Osteocyte (in vitro differentiated cells): ENCODE data around the gene FRMPD1. TPM values are rescaled to one million over a fixed set of nuclear protein-coding genes. Genes with fewer than 3 reads are reported as not detected.
A peak's percentile ranks its signal among the peaks of the same experiment; 100 is the strongest.
"Not testable (repeated sequence)": the region's sequence is repeated elsewhere in the genome, so short reads cannot be mapped to it uniquely, and the experiment has no call there.

ENCODE experiments used
- DNase-seq: peaks from one replicate; pipeline ENCODE4 v3.0.0; 2021; ENCODE audit warnings: mixed read lengths; ENCODE audit not compliant: unreplicated experiment; ENCODE audit errors: extremely low spot score
- H3K27ac Mint-ChIP-seq: one replicate; pipeline ENCODE4 v1.8.0; 2021; ENCODE audit warnings: mild to moderate bottlenecking, mixed read lengths; ENCODE audit not compliant: unreplicated experiment
- H3K27me3 Mint-ChIP-seq: one replicate; pipeline ENCODE4 v1.8.0; 2021; ENCODE audit warnings: mixed read lengths; ENCODE audit not compliant: unreplicated experiment
- H3K36me3 Mint-ChIP-seq: one replicate; pipeline ENCODE4 v1.8.0; 2021; ENCODE audit warnings: mixed read lengths; ENCODE audit not compliant: unreplicated experiment
- H3K4me1 Mint-ChIP-seq: one replicate; pipeline ENCODE4 v1.8.0; 2021; ENCODE audit warnings: mixed read lengths; ENCODE audit not compliant: unreplicated experiment
- H3K4me3 Mint-ChIP-seq: one replicate; pipeline ENCODE4 v1.8.0; 2021; ENCODE audit warnings: mild to moderate bottlenecking, moderate library complexity, mixed read lengths; ENCODE audit not compliant: unreplicated experiment
- H3K9me3 Mint-ChIP-seq: one replicate; pipeline ENCODE4 v1.8.0; 2021; ENCODE audit warnings: mixed read lengths; ENCODE audit not compliant: unreplicated experiment
- long read RNA-seq: library from polyadenylated mRNA; unstranded; transcript quantifications from one replicate; pipeline ENCODE4 v2.0.0, GENCODE V29; 2021
- total RNA-seq: library from RNA; stranded (reverse); gene quantifications from 2 replicates; pipeline ENCODE4 v1.2.1, GENCODE V29; 2021
- TF ChIP-seq, protein P1 (sequence below): fragments of 200-600 bp; sonication (generic); IDR thresholded peaks from 2 replicates; pipeline ENCODE4 v1.5.0; 2021; ENCODE audit warnings: antibody characterized with exemption, mild to moderate bottlenecking, moderate library complexity

The FRMPD1 gene
- not detected in 2 replicates for total RNA-seq
- long read RNA-seq: 0 reads

DNA sequence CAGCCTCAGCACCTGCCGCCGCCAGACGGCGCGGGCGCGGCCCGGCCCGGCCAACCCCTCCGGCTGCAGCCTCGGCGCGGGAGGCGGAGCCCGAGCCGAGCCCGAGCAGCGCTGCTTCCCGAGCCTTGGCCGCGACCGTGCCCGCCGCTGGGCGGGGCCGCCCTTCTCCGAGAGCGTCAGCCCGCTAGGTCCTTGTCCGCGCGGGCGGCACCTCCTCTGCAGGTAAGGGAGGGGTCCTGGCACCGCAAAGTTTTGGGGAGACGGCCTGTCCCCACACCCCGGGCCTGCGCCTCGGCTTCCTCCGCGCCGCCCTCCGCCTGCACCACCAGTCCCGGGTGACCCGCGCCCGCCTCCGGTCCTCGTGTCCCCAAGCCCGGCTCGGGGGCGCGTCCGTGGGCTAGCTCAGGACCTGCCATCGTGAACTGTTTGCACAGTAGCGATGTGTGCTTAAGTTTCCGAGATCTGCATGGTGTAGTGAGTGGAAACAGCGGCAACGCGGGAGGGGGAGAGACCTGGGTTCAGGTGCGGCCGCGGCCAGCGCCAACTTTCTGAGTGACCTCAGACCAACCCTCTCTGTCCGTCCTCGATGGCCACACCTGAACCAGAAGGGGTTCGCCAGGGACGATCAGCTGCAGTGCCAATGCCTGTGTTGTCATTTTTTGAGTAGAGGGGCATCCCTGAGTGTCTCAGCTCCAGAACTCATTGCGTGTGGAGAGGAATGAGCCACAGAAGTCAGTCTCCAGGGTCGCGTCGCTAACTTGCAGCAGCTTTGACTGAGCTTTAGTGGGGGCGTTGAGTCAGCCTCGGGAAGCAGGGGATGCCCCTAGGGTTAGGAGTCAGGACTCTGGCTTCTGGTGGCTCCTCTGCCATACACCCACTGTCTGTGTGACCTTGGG is at the start of gene FRMPD1:
Gene FRMPD1, plus strand, starts transcription at position 82 of the 896 bp plus-strand sequence. CDS start 41,688 bp downstream, outside the sequence.
- no peaks in the 10 kb centered on the region for H3K36me3 Mint-ChIP-seq
- DNase-seq: no peak
- peaks cover 84% of the 10 kb centered on the region for H3K27me3 Mint-ChIP-seq
- no peaks in the 10 kb centered on the region for H3K9me3 Mint-ChIP-seq
- no peak within 1 kb of the TSS for H3K27ac Mint-ChIP-seq
- TF ChIP-seq, protein P1, sequence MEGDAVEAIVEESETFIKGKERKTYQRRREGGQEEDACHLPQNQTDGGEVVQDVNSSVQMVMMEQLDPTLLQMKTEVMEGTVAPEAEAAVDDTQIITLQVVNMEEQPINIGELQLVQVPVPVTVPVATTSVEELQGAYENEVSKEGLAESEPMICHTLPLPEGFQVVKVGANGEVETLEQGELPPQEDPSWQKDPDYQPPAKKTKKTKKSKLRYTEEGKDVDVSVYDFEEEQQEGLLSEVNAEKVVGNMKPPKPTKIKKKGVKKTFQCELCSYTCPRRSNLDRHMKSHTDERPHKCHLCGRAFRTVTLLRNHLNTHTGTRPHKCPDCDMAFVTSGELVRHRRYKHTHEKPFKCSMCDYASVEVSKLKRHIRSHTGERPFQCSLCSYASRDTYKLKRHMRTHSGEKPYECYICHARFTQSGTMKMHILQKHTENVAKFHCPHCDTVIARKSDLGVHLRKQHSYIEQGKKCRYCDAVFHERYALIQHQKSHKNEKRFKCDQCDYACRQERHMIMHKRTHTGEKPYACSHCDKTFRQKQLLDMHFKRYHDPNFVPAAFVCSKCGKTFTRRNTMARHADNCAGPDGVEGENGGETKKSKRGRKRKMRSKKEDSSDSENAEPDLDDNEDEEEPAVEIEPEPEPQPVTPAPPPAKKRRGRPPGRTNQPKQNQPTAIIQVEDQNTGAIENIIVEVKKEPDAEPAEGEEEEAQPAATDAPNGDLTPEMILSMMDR: no peak
- H3K4me3 Mint-ChIP-seq: peak within 1 kb of the TSS; percentile 67
- H3K4me1 Mint-ChIP-seq: peaks cover 6% of the 10 kb centered on the region

- not testable (repeated sequence) for H3K4me1 Mint-ChIP-seq, H3K36me3 Mint-ChIP-seq, H3K27ac Mint-ChIP-seq, H3K9me3 Mint-ChIP-seq, DNase-seq, H3K4me3 Mint-ChIP-seq
- H3K27me3 Mint-ChIP-seq: peaks cover 50% of the 10 kb centered on the region
Observed at GRCh38 chr9:37602061-37602460, 48.7 kb upstream of the FRMPD1 start.

DNA sequence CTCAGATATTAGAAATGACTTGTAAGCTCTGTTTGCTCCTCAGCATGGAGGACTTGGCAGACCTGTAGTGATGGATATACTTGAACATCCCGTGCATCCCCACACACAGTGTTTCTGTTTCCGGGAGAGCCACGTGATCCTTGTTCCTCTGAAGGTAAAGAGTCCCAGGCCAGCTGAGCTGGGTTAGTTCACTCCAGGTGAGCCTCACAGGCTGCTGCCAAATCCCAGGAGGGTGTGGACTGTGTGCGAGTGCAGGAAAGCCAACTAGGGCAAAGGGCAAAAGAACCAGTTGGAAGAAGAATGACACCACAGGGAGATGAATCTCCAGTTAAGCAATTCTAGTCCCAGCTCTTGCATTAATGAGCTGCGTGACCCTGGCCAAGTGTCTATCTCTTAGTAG is 47.9 kb upstream of the FRMPD1 start:
- no peak for DNase-seq
- H3K9me3 Mint-ChIP-seq: no peaks in the 10 kb centered on the region
- H3K27me3 Mint-ChIP-seq: peaks cover 55% of the 10 kb centered on the region
- TF ChIP-seq, protein P1: no peak
- no peaks in the 10 kb centered on the region for H3K36me3 Mint-ChIP-seq
- H3K4me1 Mint-ChIP-seq: no peaks in the 10 kb centered on the region
- no peak overlapping the region for H3K4me3 Mint-ChIP-seq
- no peak overlapping the region for H3K27ac Mint-ChIP-seq

GRCh38 chr9:37604296-37604695 is 46.5 kb upstream of the FRMPD1 start:
- Mint-ChIP-seq H3K27ac (no peak overlapping the region), H3K27me3 (peaks cover 55% of the 10 kb centered on the region), H3K4me3 (no peak overlapping the region), H3K36me3 (no peaks in the 10 kb centered on the region), H3K9me3 (no peaks in the 10 kb centered on the region), H3K4me1 (no peaks in the 10 kb centered on the region)
- TF ChIP-seq, protein P1: no peak
- DNase-seq: no peak

DNA sequence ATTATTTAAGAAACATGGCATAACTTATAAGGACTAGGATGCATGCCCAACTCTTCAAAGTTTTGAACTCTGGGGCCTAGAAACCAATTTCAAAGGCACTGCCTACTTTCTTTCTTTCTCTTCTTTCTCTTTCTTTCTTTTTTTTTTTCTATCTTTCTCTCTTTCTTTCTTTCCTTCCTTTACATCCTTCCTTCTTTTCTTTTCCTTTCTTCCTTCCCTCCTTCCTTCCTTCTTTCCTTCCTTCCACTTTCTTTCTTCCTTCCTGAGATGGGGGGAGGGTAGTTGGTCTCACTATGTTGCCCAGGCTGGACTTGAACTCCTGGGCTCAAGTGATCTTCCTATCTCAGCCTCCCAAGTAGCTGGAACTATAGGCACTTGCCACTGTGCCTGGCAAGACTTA is 42.5 kb upstream of the FRMPD1 start:
- Mint-ChIP-seq H3K27ac (no peak overlapping the region), H3K27me3 (peaks cover 61% of the 10 kb centered on the region), H3K9me3 (no peaks in the 10 kb centered on the region), H3K36me3 (no peaks in the 10 kb centered on the region), H3K4me1 (no peaks in the 10 kb centered on the region), H3K4me3 (no peak overlapping the region)
- no peak for DNase-seq
- TF ChIP-seq, protein P1: no peak
